Fibroblast of pulmonary artery (primary cell): ENCODE results near the gene LZTR1.

Experiments used
- DNase-seq: peaks from one replicate; pipeline ENCODE4 v3.0.0-alpha.2; 2010; ENCODE audit warnings: low read depth
- H3K4me3 ChIP-seq: replicated peaks from 2 replicates; pipeline ENCODE4 v1.5.1; 2011; ENCODE audit warnings: low read depth, mild to moderate bottlenecking, control low read depth, low read length, moderate library complexity
- CTCF ChIP-seq: IDR thresholded peaks from 2 replicates; pipeline ENCODE4 v1.5.1; 2011; ENCODE audit warnings: mild to moderate bottlenecking, control low read depth, low read length, inconsistent platforms; ENCODE audit errors: missing control alignments

LZTR1 gene

GRCh38 chr22:20995329-20996030, 13.4 kb downstream of the LZTR1 start:
- no peak for DNase-seq
- TF ChIP-seq CTCF, result no peak
- no peak overlapping the region for H3K4me3 ChIP-seq

DNA sequence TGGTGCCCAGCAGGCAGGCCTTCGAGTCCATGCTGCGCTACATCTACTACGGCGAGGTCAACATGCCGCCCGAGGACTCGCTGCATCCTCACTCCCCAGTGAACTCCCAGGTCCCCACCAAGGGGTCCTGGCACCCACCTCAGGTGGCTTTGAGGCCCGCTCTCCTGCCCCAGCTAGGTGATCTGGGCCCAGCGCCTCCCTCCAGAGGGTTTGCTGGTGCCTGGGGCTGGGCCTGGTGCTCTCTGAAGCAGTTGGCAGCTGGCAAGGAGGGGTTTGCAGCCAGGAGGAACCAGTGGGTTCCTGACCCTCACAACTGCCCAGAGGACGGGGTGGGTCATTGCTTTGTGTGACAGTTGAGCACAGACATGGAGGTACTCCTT, 13.9 kb downstream of the LZTR1 start:
- TF ChIP-seq CTCF, result no peak
- no peak overlapping the region for H3K4me3 ChIP-seq
- no peak for DNase-seq

DNA sequence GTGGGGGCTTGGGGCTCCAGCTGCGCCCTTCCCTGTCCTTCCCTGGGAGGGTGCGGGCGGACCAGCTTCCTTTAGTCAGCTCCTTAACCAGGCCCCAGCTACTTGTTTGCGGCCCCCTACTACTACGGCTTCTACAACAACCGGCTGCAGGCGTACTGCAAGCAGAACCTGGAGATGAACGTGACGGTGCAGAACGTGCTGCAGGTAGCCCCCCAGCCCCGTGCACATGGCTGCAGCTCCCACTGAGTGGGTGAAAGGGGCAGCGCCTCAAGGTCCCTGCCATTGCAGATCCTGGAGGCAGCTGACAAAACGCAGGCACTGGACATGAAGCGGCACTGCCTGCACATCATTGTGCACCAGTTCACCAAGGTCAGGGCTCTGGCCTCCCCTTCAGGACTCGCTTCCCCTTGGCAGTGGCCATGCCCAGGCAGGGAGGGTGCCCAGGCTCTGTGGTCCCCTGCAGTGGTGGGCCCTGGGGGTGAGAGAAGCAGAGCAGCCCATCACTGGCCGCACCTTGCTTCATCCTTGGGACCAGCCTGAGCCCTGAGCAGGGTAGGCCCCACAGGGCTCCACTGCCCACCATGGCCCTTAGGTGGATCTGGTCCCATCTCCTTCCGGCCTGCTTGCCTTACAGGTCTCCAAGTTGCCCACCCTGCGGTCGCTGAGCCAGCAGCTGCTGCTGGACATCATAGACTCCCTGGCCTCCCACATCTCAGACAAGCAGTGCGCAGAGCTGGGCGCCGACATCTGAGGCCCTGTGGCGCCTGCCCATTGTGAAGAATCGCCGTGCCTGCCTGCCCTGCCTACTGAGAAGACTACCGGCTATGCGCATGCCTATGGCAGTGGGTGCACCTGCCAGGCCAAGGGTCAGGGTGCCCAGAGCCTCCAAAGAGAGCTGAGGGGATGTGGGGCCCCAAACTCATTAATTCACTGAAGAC, 14.8 kb downstream of the LZTR1 start:
- no peak for TF ChIP-seq CTCF
- no peak overlapping the region for H3K4me3 ChIP-seq
- no peak for DNase-seq

GRCh38 chr22:20997536-20998257, 15.6 kb downstream of the LZTR1 start:
- DNase-seq, result no peak
- no peak overlapping the region for H3K4me3 ChIP-seq
- TF ChIP-seq CTCF, result no peak

GRCh38 chr22:20998411-20999336, 16.6 kb downstream of the LZTR1 start:
- TF ChIP-seq CTCF, result no peak
- no peak for DNase-seq
- no peak overlapping the region for H3K4me3 ChIP-seq
